BLaER1 (cell line): ENCODE measurements around the gene CABP1.
A peak's percentile ranks its signal among the peaks of the same experiment; 100 is the strongest.

Experiments
- H3K27ac ChIP-seq: shearing (Covaris generic); formaldehyde crosslinking; 2 replicates; pipeline ENCODE4 v1.8.1; 2022
- H3K27me3 ChIP-seq: shearing (Covaris generic); formaldehyde crosslinking; 2 replicates; pipeline ENCODE4 v1.8.1; 2022
- H3K36me3 ChIP-seq: shearing (Covaris generic); formaldehyde crosslinking; 2 replicates; pipeline ENCODE4 v1.8.1; 2022
- H3K4me1 ChIP-seq: shearing (Covaris generic); formaldehyde crosslinking; 2 replicates; pipeline ENCODE4 v1.8.1; 2022
- H3K4me2 ChIP-seq: shearing (Covaris generic); formaldehyde crosslinking; 2 replicates; pipeline ENCODE4 v1.8.1; 2022
- H3K4me3 ChIP-seq: shearing (Covaris generic); formaldehyde crosslinking; 2 replicates; pipeline ENCODE4 v1.8.1; 2022
- H3K9ac ChIP-seq: shearing (Covaris generic); formaldehyde crosslinking; 2 replicates; pipeline ENCODE4 v1.8.1; 2022
- H3K9me3 ChIP-seq: shearing (Covaris generic); formaldehyde crosslinking; 2 replicates; pipeline ENCODE4 v1.8.1; 2022
- H4K20me1 ChIP-seq: shearing (Covaris generic); formaldehyde crosslinking; 2 replicates; pipeline ENCODE4 v1.8.1; 2022
- Cebpa-rat ChIP-seq: shearing (Covaris generic); IDR thresholded peaks from 2 replicates; pipeline ENCODE4 v1.8.1; 2022

The CABP1 gene

DNA sequence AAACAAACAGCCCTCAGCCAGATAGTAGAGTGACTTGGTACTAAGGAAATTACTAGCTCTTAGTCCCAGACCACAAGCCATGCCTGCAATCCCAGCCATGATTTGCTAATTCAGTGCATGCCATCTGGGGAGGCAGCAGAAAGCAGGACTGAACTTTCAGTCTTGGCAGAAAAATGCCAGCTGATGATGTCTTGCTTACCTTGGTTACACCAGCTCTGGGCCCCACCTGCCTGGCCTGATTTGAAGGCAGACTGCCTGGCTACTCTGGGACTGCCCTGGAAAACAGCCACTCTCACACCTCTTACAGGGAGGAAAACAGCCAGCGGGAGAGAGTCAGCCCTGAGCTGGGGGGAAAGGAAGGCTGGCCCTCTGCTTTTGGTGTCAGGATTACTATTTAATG, 65.2 kb downstream of the CABP1 start:
- H3K27ac ChIP-seq: no peak overlapping the region
- H3K9ac ChIP-seq: no peak overlapping the region
- H3K27me3 ChIP-seq: no peaks in the 10 kb centered on the region
- H3K9me3 ChIP-seq: no peaks in the 10 kb centered on the region
- H3K4me2 ChIP-seq: 0 out of 2 replicates have a peak overlapping the region, but pooled peaks have one; percentile 5
- TF ChIP-seq Cebpa-rat: no peak
- H3K36me3 ChIP-seq: peaks cover 34% of the 10 kb centered on the region
- H4K20me1 ChIP-seq: no peaks in the 10 kb centered on the region
- peaks cover 43% of the 10 kb centered on the region for H3K4me1 ChIP-seq
- H3K4me3 ChIP-seq: no peak overlapping the region

DNA sequence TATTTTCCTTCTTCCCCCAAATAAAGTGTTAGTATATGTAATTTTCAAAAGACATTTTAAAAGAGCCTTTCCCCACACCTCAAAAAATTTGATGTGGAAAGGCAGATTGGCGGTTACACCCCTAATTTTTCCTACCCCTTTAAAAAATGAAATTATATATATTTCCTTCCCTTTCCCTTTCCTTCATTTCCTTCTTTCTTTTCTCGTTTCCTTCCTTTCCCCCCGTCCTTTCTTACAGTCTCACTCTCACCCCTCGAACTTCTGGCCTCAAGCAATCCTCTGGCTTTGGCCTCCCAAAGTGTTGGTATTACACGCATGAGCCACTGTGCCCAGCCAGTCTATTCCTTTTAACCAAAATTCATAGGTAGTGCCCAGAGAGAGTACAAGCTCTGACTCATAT, 65.6 kb downstream of the CABP1 start:
- Histone ChIP-seq H3K4me1 (peaks cover 43% of the 10 kb centered on the region), H3K4me2 (0 out of 2 replicates have a peak overlapping the region, but pooled peaks have one; percentile 5), H3K9ac (no peak overlapping the region), H3K27ac (no peak overlapping the region), H3K9me3 (no peaks in the 10 kb centered on the region), H3K36me3 (peaks cover 29% of the 10 kb centered on the region), H4K20me1 (no peaks in the 10 kb centered on the region), H3K4me3 (no peak overlapping the region), H3K27me3 (no peaks in the 10 kb centered on the region)
- no peak for TF ChIP-seq Cebpa-rat

DNA sequence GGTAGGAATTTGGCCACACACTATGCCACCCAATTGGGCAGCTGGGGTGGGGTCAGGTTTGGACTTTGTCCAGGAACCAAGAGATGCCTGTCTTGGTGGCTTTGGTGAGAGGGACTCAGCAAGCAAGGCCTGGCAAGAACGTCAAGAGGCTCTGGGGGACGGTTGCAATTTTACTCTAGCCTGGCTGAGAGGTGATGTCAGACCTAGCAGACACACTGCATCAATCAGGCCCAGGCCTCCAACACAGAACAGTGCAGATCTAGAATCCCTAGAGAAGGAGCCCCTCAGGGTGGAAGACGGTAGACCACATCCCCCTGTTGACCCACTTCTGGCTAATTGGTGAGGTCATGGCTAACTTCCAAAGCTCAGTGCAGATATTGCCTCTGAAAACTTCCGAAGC, 68.2 kb downstream of the CABP1 start:
- H3K4me2 ChIP-seq: peak overlapping the region; percentile 92
- H3K27ac ChIP-seq: peak overlapping the region; percentile 70
- peak overlapping the region; percentile 61; the same call in 1 of the 2 replicates for H3K9ac ChIP-seq
- H4K20me1 ChIP-seq: peaks cover 25% of the 10 kb centered on the region
- peaks cover 68% of the 10 kb centered on the region for H3K4me1 ChIP-seq
- H3K4me3 ChIP-seq: peak overlapping the region; percentile 18; the same call in 1 of the 2 replicates
- H3K27me3 ChIP-seq: no peaks in the 10 kb centered on the region
- peaks cover 9% of the 10 kb centered on the region for H3K36me3 ChIP-seq
- H3K9me3 ChIP-seq: no peaks in the 10 kb centered on the region
- no peak for TF ChIP-seq Cebpa-rat

DNA sequence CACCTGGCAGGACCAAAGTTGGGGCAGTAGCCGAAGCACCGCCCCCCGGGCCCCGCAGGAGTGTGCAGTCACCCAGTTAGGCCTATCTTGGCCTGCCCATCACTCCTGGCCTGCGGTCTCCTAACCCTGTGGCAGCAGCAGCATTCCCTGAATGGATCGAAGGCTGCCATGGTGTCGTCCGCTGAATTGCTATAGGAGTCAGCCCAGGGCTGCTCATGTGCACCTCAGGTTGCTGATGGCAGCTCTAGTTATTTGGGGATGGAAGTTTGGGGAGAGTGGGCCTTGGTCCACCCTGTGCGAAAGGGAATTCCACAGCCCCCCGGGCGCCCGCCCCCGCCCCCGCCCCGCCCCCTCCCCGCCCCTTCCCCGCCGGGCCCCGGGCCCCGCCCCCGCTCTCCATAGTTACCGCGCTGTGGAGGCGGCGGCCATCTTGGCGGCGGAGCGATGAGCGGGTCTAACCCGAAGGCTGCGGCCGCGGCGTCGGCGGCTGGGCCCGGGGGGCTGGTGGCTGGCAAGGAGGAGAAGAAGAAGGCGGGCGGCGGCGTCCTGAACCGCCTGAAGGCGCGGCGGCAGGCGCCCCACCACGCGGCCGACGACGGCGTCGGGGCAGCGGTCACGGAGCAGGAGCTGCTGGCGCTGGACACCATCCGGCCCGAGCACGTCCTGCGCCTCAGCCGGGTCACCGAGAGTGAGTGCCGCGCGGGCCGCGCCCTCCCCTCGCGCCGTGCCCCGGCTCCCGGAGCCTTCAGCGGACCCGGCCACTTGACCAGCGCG, 69.8 kb downstream of the CABP1 start, which contains the start of gene UNC119B:
Gene UNC119B (plus strand): TSS at position 428 of the 774 bp plus-strand sequence. CDS start 17 bp downstream, at position 445.
- no peak for TF ChIP-seq Cebpa-rat
- H3K9me3 ChIP-seq: no peaks in the 10 kb centered on the region
- peak within 1 kb of the TSS; percentile 91 for H3K27ac ChIP-seq

DNA sequence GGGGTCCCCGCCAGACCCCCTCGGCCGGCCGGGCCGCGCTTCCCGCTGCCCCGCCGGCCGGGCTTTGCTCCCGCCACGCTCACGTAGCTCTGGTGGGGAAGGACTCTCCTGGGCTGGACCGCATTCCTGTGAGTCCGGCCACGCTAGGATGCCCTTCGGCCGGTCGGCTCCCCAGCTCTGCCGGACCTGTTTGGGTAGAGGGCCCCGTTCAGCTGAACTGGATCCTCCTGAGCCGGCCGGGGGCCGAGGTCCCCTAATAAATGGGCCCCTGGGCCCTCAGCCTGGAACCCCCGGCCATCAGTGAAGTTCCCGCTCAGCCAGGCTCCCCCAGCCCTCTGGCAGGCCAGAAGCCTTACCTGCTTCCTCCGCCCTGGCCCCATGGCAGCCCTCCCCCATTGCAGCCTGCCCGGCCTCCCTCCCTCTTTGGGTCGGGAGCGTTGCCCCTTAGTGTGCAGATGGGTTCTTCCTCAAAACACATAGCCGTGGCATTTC, 70.4 kb downstream of the CABP1 start:
- Histone ChIP-seq H3K9me3 (no peaks in the 10 kb centered on the region), H3K4me2 (peak overlapping the region; percentile 92), H3K27ac (peak overlapping the region; percentile 91), H3K4me1 (peaks cover 64% of the 10 kb centered on the region), H3K4me3 (peak overlapping the region; percentile 97), H3K36me3 (peaks cover 25% of the 10 kb centered on the region), H3K27me3 (no peaks in the 10 kb centered on the region), H4K20me1 (peaks cover 40% of the 10 kb centered on the region), H3K9ac (peak overlapping the region; percentile 94)
- no peak for TF ChIP-seq Cebpa-rat

More for the DNA sequence above, 69.8 kb downstream of the CABP1 start, which contains the start of gene UNC119B:
- Histone ChIP-seq H3K9ac (peak within 1 kb of the TSS; percentile 94), H3K4me3 (peak within 1 kb of the TSS; percentile 97), H3K4me1 (peaks cover 70% of the 10 kb centered on the region), H3K36me3 (peaks cover 19% of the 10 kb centered on the region), H4K20me1 (peaks cover 37% of the 10 kb centered on the region), H3K27me3 (no peaks in the 10 kb centered on the region), H3K4me2 (peak within 1 kb of the TSS; percentile 92)

DNA sequence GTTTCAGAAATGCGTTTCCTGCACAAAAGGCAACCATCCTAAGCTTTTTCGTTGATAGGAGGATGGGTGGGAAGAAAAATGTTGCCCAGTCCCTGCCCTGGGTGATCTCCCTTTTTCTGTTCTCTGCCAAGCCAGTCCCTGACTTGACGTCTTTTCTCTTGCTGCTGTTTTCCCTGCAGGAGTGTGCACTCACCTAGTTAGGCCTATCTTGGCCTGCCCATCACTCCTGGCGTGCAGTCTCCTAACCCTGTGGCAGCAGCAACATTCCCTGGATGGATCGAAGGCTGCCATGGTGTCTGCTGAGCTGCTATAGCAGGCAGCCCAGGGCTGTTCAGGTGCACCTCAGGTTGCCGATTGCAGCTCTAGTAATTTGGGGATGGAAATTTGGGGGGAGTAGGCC, 71.0 kb downstream of the CABP1 start:
- H3K4me2 ChIP-seq: peak overlapping the region; percentile 92
- H3K9ac ChIP-seq: peak overlapping the region; percentile 94
- H3K9me3 ChIP-seq: no peaks in the 10 kb centered on the region
- H3K36me3 ChIP-seq: peaks cover 31% of the 10 kb centered on the region
- peak overlapping the region; percentile 97 for H3K4me3 ChIP-seq
- no peaks in the 10 kb centered on the region for H3K27me3 ChIP-seq
- H4K20me1 ChIP-seq: peaks cover 46% of the 10 kb centered on the region
- peak overlapping the region; percentile 91 for H3K27ac ChIP-seq
- no peak for TF ChIP-seq Cebpa-rat
- peaks cover 59% of the 10 kb centered on the region for H3K4me1 ChIP-seq

DNA sequence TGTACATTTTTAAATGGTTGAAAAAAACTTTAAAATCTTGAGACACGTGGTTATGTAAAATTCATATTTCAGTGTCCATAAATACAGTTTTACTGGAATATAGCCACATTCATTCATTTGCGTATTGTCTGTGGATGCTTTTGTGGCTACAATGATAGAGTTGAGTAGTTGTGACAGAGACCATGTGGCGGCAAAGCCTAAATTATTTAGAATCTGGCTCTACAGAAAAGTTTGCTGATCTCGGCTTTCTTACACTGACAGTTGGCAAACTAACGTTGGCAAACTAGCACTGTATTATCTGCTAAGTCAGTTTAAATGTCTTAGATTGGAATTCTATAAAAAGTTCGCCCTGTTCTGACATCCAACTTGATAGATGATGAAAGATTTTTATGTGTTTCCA, 72.2 kb downstream of the CABP1 start:
- peaks cover 54% of the 10 kb centered on the region for H3K4me1 ChIP-seq
- peaks cover 48% of the 10 kb centered on the region for H4K20me1 ChIP-seq
- H3K9me3 ChIP-seq: no peaks in the 10 kb centered on the region
- H3K27ac ChIP-seq: no peak overlapping the region
- no peaks in the 10 kb centered on the region for H3K27me3 ChIP-seq
- peak overlapping the region; percentile 92; the same call in 1 of the 2 replicates for H3K4me2 ChIP-seq
- peaks cover 43% of the 10 kb centered on the region for H3K36me3 ChIP-seq
- no peak overlapping the region for H3K9ac ChIP-seq
- H3K4me3 ChIP-seq: no peak overlapping the region
- no peak for TF ChIP-seq Cebpa-rat

DNA sequence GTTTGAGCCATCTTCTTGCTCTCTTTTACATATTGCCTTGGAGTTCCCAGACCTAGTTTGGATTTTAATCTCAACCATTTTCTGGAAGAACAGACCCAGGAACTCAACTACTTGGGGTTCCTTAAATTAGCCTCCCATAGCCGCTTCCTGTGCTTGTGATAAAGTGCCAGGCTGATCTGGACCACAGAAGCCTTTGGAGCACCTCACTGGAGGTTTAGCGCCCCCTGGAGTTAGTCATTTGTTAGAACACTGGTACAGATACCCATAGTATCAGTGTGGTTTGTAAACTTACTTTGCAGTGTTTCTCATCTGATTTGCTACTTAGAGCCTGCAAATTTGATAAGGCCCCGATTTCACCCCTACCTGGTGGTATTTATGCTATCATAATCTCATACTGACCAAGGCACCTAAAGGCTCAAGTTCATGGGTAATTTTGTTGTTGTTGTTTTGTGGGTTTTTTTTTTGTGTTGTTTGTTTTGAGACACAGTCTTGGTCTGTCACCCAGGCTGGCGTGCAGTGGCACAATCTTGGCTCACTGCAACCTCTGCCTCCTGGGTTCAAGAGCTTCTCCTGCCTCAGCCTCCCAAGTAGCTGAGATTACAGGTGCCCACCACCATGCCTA, 73.5 kb downstream of the CABP1 start:
- H3K9me3 ChIP-seq: no peaks in the 10 kb centered on the region
- H4K20me1 ChIP-seq: peaks cover 52% of the 10 kb centered on the region
- peaks cover 40% of the 10 kb centered on the region for H3K4me1 ChIP-seq
- H3K4me2 ChIP-seq: peak overlapping the region; percentile 38; the same call in 1 of the 2 replicates
- H3K36me3 ChIP-seq: peaks cover 57% of the 10 kb centered on the region
- no peak overlapping the region for H3K4me3 ChIP-seq
- H3K9ac ChIP-seq: no peak overlapping the region
- H3K27ac ChIP-seq: no peak overlapping the region
- no peak for TF ChIP-seq Cebpa-rat
- H3K27me3 ChIP-seq: no peaks in the 10 kb centered on the region
